IPS DF 4.7 (cell line): ENCODE data around the gene TMEM120B.

Experiments used
- DNase-seq: peaks from one replicate; pipeline ENCODE4 v3.0.0-alpha.2; 2013; ENCODE audit warnings: low spot score; ENCODE audit errors: extremely low read depth

Gene TMEM120B

DNA sequence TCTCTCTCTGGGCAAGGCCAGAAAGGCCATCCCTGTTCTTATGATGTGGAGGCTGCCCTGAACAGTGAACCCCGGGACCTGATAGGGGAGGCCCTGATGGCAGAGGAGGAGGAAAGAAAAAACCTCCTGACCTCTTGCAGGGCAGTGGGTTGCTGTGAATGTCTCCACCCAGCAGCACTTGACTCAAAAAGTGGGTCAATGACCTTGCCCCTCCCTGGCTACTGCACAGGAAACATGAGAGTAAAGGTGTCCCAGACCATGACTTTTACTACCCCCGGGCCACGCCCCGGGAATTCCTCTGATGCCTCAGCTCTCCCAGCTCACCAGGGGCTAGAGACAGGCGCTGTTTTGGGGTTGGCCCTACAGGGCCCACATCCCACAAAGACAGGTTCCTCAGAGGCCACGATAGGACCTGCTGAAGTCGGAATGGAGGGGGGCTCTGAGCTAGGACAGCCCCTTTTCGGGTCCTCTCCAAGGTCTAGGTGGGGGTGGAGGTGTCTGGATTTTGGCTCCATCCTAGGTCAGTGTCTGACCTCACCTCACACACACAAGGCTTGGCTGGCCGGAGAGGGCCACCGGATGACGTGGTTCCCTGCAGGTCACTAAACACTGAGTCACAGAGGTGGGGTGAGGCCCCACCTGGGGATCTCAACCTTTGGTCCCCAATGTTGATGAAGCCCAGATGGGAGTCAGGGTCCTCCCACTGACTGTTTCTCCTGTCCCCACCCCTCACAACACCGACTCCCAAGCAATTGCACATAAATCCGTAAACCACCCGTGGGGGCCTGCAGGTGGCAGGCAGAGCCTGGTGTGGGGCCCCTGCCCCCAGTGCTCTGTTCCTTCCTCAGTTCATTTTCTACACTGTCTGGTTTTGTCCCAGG, 79.4 kb downstream of the TMEM120B start:
- no peak for DNase-seq

DNA sequence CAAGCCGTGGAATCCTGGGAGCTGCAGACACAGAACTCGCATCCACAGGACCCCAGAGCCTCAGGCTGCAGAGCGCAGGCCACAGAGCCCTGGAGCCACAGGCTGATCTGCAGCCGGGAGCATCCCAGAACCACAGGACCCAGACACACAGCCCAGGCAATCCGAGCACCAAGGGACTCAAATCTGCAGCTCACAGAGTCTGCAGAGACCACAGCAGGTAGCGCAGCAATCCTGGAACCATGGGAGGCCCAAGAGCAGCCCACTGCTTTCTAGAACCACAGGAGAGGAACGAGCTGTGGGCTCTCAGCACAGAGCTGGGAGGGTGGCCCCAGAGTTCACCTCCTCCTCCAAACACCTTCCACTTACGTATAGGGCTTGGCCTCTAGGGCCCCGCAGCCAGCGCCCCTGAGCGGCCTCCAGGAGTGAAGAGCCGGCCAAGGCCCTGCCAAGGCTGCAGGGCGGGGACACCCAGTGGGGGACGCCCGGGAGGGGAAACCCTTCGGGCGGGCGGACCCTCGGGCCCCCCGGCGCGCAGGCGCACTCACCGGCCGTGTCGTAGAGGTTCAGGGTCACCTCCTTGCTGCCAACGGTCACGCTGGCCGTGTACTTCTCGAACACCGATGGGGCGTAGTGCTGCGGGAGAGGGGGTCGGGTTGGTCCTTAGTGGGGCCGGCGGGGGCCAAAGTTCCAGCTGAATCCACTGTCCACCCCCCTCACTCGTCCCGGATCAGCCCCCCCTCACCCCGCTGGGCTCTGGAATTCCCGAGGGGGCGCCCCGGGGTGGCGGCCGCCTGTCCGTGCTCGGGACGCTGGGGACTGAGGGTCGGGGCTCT, 80.3 kb downstream of the TMEM120B start:
- DNase-seq: no peak

DNA sequence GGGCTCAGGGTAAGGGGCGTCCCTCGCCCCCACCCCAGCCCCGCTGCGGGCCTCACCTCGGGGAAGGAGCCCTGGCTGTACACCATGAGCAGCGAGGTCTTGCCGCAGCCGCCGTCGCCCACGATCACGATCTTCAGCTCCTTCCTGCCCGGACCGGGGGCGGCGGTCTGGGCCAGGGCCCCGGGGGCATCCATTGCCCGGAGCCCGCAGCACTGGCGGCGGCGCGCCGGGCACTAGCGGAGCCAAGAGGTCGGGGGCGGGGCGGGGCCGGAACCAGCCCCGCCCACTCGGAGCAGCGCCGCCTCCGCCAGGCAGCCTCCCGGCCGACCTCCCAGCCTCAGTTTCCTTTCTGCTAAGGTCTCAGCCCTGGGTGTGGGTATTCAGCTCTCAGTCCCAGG, 80.9 kb downstream of the TMEM120B start, which contains the start of gene RHOF:
Gene RHOF (minus strand): TSS at position 249 of the 398 bp plus-strand sequence. CDS start 55 bp downstream, at position 194.
- DNase-seq: no peak

DNA sequence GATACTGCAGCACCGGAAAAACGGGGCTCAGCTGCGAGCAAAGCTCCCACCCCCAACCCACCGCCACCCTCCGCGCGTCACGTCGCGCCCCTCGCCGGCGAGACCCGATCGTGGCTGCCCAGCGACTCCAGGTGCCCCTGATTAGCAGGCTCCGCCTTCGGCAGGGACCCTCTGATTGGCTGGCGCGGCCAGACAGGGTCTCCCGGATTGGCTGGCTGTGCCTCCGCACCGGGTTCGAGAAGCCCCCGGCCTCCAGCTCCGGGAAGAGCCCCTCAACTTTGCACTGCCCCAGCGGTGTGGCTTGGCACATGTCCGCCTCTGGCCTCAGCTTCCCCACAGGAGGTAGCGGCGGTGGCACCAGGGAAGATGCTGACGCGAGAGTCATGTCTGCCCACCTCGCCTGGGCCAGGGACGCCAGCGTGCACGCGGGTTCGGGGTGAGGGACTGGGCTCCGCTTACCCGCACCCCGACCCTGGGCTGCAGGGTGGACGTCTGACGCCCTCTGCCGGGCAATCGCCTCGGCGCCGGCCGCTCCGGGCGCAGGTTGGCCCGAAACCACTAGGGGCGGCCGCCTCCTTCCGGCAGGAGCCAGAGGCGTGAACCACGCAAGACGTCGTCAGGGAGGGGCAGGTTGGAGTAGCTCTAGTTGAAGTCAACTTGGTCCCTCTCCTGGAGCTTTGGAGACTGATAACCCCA, 81.4 kb downstream of the TMEM120B start:
- no peak for DNase-seq

DNA sequence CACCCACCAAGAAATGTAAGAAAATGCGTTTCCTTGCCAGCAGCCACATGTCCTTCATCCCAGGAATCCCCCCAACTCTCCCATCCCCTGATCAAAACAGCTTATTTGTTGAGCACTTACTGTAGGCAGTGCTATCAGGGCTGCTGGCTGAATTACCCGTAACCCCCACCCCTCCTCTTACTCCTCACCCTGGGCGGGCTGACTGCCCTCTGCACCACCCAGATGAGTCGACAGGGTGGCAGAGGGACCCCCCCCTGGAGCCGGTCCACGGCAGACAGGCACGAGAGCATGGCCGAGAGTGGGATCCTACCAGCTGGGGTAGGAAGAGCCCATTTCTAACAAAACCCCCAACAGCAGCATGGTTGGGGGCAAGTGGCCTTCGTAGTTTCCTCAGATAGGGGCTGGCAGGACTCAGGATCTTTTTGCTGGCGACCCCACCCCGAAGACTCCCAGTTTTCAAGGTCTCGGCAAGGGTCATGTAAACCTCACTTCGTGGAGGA, 82.0 kb downstream of the TMEM120B start:
- DNase-seq: no peak

DNA sequence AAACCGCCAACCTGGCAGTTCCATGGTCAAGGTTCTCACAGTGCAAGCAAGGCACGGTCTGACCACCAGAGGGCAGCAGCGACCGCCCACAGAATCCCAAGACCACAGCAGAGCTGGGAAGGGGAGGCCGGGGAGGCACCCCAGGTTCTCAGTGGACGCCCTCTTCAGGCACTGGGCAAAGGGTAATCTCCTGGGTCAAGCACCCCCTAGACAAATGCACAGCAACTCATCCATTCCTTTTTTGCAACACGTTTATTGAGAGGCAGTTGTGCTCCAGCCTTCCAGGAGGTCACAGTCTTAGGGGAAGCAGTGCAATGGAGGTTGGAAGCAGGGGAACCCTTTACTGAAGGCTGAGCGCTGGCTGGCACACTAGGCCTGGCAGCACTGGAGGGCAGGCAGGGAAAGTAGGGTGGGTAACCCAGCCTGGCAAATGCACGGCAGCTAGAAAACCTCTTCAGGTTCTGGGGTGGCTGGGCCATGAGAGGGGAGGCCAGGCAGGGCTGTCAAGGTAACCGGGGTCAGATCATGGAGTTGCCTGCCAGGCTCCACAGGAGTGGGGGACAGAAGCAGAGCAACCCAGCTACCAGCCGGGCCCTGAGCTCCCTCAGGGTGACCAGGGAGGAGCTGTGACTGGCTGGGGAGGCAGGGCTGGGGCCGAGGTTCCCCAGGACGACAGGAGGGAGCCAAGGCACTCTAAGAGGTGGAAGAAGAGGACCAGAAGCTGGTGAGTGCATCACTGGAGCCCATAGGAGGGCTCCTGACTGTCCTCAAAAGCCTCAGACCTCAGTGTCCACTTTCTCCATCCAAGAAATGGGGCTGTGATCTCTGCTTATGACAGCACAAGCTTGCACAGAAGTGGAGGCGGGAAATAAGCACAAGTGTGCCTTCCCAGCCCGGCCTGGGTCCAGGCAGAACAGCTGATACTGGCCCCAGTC, 82.7 kb downstream of the TMEM120B start:
- no peak for DNase-seq

DNA sequence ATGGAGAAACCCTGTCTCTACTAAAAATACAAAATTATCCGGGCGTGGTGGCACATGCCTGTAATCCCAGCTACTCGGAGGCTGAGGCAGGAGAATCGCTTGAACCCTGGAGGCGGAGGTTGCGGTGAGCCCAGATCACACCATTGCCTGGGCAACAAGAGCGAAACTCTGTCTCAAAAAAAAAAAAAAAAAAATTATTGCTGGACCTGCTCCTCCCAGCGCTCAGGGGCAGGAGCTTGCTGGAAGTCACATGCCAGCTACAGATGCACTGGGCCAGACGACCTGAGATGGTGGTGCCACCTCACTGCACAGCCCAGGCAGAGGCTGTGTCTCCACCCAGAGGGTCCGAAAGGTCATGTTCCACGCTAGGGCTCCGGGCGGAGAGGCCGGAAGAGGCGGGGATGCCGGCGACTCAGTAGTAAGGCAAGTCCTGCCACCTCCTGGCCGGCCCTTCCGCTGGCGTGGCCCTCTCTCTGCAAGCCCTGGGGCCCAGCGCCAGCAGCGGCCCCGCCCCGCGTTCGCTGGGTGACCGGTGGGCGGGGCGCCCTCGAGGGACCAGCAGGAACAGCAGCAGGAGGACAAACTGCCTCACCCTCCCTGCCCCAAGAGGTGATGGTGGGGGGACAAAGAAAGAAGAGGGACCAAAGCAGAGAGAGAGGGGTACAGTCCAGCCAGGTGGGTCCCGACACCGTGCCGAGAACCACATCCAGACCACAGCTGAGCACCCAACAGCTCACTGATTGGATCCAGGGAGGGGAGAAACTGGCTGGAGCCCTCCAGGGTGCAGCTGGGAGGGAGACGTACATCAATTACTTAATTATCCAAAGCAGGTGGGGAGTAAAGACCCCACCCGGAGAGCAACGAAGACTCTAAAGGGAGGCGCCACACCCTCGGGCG, 84.6 kb downstream of the TMEM120B start:
- no peak for DNase-seq

DNA sequence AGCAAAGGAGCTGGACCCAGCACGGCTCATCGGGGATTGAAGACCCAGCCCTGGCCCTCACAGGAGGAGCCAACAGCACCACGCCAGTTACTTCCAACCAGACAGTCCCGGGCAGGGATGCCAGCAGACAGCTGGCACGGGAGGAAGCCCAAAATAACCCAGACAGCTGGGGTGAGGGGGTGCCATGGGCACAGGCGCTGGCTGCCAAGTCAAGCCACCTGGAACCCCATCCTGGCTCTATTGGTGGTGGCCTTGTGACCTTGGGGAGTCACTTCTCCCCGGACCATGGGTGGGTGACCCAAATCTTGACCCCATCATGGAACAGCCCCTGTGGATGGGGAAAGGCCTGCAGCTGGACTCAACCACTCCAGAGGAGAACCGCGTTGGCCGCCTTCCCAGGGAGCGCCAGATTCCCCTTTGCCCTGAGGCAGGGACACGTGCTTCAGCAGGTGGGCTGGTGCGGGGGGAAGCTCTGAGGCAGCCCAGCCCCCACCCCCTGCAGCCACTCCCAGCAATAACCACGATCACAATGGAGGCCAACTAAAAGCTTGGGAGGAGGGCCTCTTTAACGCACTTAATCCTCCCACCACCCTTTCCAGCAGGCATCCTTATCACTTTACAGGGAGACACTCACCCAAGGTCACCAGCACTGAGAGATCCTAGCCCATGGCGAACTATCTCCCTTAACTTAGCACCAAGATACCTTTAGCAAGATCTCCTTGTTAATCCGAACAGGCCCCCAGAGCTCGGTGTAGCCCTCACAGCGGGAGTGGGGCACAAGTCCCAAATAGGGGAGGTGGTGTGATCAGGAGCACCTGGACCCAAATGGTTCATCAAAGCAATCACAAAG, 85.6 kb downstream of the TMEM120B start:
- DNase-seq: no peak

DNA sequence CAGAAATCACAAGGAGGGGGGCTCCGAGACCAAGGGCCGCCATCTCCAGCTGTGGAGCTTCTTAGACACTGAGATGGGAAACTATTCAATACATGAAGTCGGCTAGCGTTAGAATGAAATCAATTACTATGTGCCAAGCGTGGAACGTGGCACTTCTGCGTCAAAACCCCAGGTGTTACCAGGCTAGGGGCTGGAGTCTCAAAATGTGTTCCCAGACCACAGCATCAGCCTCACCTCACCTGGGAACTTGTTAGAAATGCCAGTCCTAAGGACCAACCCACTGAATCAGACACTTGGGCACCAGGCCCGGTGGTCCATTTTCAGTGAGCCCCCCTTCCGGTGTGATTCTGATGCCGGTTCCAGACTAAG, 86.2 kb downstream of the TMEM120B start:
- no peak for DNase-seq

DNA sequence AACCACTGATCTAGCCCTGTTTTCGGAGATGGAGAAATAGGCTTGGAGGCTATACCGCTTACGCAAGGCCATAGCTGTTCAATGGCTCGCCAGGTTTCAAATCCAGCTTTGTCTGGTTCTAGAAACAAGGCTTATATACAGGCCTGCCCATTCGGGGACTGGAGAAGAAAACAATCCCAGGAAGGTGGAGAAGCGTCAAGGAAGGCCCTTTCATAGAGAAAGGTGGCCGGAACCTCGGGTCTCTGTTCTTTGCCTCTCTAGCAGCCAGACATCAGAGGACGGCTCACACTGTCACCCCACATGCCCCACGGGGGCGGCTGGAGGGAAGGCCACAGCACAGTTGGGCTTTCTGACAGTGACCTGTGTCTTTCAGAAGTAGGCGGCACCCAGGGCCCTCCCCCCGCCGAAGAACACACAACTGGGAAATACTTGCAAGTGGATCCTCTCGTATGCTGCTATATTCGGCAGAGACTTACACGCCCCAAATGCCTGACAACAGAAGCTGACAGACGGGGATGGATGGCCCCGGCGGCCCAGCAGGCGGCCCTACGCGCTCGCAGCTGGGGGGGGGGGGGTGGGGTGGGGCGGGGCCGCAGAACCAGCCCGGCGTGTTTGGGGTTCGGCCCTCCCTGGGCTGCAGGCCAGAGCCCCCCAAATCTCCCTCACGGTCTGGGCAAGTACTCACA, 86.7 kb downstream of the TMEM120B start:
- DNase-seq: no peak

DNA sequence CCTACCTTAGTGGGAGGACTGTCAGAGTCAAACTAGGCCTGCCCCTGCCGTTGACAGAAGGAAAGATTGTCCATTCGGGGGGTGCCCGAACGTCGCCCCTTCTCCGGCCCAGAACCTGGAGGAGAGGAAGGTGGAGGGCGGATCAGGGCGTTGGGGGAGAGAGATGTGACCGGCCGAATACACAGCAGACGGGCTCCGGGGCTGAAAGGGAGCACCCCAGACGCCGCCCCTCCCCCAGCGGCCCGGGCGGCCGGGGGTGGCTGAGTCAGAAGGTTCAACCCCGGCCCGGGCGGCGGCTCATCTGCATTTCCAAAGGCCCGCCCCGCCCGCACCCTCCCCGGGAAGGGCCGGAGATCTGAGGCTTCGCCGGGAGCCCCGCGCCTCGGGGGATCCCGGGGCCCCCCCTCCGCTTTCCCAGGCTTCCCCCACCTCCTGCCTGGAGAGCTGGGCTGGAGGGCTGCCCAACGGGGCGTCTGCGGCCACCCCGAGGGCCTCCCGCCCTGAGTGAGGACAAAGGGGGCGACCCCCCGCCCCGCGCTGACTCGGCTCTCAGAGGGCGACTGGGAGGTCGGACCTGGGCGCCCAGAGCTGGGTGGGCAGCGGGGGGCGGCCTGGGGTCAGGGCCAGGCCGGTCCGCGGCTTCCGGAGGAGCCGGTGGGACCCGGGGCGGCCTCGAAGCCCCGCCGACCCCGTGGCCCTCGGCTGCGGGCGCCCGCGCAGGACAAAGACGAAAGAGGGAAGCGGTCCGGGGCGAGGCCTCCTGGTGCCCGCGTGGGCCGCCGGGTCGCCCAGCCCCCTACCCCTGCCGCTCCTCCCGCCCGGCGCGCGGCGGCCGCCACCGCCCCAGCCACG, 87.5 kb downstream of the TMEM120B start:
- no peak for DNase-seq

DNA sequence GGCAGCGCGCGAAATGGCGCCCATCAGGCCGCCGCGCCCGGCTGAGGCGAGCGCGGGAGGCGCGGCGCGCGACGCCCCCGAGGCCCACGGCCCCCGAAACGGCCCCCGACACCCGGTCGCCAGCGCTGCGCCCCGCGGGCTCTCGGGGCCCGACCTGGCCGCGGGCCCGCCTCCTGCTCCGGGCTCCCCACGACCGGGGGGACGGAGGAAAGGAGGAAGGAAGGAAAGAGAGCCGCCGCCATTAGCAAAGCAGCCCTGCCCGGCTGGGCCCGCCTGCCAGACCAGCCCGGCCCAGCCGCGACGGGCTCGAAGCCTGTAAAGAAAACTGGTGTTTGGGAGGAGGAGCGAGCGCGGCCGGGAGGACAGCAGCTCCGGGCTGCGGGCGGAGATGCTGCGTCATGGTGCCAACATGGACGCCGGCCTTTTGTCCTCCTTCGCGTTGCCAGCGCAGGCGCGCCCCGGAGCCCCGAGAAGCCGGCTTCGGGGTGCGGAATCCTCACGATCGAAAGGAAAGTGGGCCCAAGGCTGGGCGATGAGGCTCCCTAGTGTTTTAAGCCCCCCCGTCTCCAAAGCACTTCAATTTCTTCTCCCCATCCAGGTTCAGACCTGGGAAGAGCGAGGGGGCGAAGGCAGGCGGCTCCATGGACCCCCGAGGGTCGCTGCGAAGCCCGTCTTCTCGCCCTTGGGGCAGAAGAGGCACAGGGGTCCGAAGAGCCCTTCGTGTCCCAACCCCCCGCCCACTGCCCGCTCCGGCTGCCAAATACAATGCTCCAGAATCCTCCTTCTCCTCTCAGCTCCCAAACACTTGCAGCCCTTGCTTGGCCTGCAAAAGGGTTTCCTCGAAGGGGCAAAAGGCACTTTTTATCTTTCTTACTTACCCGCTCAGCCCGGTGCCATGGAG, 88.4 kb downstream of the TMEM120B start:
- DNase-seq: no peak

DNA sequence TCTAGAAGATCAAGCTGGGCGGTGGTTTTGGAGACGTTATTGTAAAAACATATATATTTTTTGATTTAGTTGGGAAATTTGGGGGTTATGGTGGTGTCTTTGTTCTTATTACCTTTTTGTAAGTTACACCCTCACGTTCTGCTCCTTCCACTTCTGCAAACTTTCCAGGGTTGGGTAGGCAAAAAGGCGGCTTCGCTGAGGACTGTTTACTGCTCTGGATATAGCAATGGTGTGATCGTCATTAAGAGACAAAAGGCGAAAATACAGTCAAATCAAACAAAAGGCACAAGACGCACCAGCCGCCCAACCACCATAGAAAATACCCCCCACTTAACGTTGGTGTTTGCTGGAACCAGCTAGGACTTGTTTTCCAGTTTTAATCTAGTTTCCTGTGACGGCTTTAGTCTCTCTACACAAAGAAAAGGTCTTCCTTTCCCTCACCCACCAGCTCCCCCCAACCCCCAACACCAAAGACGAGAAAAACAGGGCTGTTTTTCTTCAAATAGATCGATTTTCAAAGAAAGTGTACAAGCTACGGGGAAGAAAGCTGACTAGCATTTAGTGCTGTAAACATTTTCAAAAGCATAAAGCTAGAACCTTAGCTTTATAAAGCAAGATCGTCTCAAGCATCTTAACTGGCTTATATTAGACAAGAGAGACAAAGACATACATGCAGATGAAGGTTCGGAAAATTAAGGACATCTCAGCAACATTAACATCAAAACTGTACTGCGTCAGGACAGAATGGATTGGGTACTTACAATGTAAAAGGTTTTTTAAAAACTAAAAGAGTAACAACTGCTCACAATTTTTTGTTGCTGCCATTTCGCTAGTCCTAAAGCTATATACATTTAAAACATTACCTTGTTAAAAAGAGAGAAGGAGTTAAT, 89.3 kb downstream of the TMEM120B start:
- no peak for DNase-seq

DNA sequence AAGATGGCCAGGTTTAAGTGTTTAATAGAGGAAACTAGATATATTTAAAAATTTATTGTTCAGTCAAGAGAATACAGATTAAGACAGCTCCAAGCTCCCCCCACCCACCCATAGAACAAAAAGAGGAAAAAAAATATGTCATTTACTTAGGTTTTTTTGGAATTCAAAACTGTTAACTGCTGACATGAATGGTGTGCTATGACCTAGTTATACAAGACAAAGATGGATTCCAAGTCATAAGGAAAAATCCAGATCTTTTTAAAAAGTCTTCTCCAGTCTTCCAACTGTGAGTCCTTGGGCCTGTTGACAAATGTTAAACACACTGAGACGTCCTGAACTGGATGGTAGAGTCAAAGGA, 89.9 kb downstream of the TMEM120B start:
- no peak for DNase-seq
